DMS153 treated with DMSO at 0.1 percent for 48 hours (cell line): Measurements from ENCODE around the gene CTIF.

Source experiments
- DNase-seq: peaks from one replicate; lab custom pipeline; 2025; ENCODE audit not compliant: unreplicated experiment; lab: John Stamatoyannopoulos, UW

CTIF gene

GRCh38 chr18:48599391-48599790, 60.6 kb downstream of the CTIF start:
- DNase-seq: no peak

GRCh38 chr18:48600046-48600445, 61.2 kb downstream of the CTIF start:
- DNase-seq: no peak

- DNase-seq: no peak
These were observed 61.7 kb downstream of the CTIF start for GRCh38 chr18:48600456-48601090.

GRCh38 chr18:48601343-48601742, 62.5 kb downstream of the CTIF start:
- DNase-seq: no peak

- no peak for DNase-seq
These were observed 64.0 kb downstream of the CTIF start for GRCh38 chr18:48602759-48603390.

GRCh38 chr18:48605408-48605845, 66.6 kb downstream of the CTIF start:
- DNase-seq: no peak

- DNase-seq: no peak
These were observed 68.5 kb downstream of the CTIF start for GRCh38 chr18:48607056-48607984.

GRCh38 chr18:48608581-48608980, 69.8 kb downstream of the CTIF start:
- DNase-seq: no peak

GRCh38 chr18:48609114-48609513, 70.3 kb downstream of the CTIF start:
- DNase-seq: no peak

GRCh38 chr18:48609820-48610815, 71.3 kb downstream of the CTIF start:
- DNase-seq: no peak

- no peak for DNase-seq
These were observed 72.4 kb downstream of the CTIF start for GRCh38 chr18:48611203-48611602.

- DNase-seq: no peak
These were observed 73.1 kb downstream of the CTIF start for GRCh38 chr18:48611785-48612480.

GRCh38 chr18:48612511-48612910, 73.7 kb downstream of the CTIF start:
- no peak for DNase-seq

GRCh38 chr18:48612917-48613316, 74.1 kb downstream of the CTIF start:
- no peak for DNase-seq

- DNase-seq: no peak
These were observed 75.0 kb downstream of the CTIF start for GRCh38 chr18:48613589-48614404.

GRCh38 chr18:48615566-48616401, 77.0 kb downstream of the CTIF start:
- no peak for DNase-seq

GRCh38 chr18:48616484-48617255, 77.8 kb downstream of the CTIF start:
- no peak for DNase-seq
